Kidney capillary endothelial cell (primary cell): Measurements from ENCODE around the gene SVEP1.
"Not testable (repeated sequence)": the region's sequence is repeated elsewhere in the genome, so short reads cannot be mapped to it uniquely, and the experiment has no call there.

Experiments used
- DNase-seq: peaks from one replicate; pipeline ENCODE4 v3.0.0-alpha.2; 2018; ENCODE audit warnings: low spot score

The SVEP1 gene

DNA sequence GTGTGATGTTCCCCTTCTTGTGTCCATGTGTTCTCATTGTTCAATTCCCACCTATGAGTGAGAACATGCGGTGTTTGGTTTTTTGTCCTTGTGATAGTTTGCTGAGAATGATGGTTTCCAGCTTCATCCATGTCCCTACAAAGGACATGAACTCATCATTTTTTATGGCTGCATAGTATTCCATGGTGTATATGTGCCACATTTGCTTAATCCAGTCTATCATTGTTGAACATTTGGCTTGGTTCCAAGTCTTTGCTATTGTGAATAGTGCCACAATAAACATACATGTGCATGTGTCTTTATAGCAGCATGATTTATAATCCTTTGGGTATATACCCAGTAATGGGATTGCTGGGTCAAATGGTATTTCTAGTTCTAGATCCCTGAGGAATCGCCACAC, 220.5 kb downstream of the SVEP1 start:
- DNase-seq = not testable (repeated sequence)

DNA sequence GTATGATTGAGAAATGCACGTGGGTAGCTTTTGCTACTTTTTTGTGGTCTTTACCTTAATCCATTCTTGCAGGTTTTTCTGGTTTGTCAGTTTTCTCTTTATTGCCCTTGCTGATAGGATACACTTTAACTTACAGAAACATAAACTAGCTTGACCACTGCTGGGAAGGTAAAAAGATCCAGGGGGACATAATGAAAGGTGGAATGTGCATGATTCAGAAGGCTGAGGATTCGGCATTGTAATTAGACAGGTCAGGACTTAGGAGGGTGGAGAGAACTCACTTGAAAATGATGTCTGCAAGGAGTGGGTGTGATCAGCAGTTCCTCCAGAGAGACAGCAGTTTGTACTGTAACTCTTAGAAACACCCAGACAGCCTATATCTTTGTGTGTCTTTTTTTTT, 222.0 kb downstream of the SVEP1 start:
- DNase-seq = no peak

DNA sequence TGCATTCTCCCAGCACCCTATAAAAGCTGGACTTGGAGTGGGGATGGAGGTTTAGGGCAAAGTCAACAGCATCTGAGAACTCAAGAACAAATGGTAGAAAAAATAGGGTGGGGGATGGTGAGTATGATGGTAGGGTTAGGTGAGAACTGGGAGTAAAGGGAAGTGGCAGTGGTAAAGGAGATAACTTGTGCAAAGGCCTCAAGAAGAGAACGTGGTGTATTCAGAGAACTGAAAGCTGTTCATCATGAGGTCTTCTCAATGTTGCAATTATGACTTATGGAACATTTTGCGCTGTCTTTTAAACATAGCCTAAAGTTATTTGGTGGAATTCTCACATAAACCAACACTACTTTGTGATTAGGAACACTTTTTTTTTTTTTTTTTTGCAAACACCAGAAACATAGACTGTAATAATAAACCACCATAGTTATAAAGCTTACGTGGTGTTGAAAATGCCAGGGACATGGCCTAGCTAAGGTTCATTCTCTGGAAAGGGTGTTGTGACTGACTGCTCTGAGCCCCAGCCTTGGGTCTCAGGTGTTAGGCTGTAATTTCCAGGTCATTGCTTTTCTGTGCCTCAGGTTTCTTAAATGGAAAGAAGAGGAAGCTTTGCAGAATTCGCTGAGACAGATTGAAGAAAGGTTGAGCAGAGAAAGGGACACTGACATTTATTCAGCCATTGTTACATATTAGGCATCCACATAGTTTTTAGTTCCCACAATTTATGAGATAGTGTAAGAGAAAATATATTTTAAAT, 222.7 kb downstream of the SVEP1 start:
- DNase-seq = no peak

DNA sequence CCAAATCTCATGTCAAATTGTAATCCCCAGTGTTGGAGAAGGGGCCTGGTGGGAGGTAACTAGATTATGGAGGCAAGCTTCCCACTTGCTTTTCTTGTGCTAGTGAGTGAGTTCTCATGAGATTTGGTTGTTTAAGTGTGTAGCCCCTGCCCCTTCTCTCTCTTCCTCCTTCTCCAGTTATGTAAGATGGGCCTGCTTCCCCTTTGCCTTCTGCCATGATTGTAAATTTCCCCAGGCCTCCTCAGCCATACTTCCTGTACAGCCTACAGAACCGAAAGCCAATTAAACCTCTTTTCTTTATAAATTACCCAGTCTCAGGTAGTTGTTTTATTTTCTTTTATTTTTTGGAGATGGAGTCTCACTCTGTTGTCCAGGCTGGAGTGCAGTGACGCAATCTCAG, 223.6 kb downstream of the SVEP1 start:
- DNase-seq = no peak

DNA sequence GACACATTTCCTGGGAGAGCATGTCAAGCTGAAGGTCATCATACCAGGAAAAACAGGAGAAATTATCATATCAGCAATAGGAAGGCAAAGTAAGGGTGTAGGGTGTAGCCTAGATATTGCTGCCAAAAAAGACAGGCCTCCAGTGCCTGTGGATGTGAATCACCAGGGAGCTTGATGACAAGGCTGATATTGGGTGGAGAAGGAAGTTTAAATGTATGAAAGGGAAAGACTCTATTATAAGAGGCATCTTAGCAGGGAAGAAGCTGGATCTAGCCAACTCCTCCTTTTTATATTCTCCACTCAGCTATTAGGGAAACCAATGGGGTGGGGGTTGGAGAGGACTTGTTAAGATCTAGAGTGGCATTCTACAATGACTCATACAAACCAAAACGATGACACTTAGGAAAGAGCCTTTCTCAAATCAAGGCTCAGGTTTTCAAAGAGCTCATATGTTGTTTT, 228.5 kb downstream of the SVEP1 start:
- no peak for DNase-seq

DNA sequence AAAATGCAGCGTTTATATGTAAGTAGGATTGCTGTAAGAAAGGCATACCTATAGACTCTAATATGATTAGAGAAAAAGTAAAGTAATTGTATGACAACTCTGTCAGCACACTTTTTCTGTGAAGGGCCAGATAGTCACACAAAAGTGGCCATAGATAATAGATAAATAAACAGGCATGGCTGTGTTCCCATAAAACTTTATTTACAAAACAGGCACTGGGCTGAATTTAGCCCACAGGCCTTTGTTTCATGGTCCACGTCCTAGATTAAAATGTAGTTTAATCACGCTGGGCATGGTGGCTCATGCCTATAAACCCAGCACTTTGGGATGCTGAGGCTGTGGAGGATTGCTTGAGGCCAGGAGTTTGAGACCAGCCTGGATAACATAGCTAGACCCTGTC, 233.2 kb downstream of the SVEP1 start:
- DNase-seq = no peak

DNA sequence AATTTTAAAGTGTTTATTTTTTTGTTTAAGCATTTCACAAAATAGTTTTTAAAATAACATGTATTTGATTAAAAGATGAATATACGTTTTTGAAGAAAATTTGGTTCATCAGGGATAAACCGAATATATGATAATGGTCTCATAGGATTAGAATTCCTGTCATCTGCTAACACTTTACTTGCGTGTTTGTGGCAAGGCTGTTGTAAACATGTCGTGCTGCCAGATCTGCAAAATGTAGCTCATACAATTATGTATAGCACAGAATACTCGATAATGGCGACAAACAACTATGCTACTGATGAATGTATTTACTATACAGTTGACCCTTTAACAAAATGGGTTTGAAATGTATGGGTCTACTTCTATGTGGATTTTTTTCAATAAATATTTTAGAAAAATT, 234.7 kb downstream of the SVEP1 start:
- no peak for DNase-seq

DNA sequence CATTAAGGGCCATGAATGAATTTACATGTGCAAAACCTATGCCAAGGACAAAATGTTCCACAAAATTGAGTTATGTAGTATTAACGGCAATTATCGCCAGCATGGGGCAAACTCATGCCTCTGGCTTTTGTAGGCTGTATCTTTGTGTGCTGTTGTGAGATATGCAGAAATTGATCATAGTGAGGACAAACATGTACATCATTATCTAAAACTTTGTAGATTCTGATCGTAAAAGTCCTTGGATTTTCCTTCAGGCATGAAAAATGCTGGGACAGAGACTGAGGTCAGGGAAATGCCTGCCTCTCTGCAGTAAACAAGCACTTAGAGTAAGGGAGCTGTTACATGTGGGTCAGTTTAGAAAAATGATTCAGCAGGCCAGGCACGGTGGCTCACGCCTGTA, 236.0 kb downstream of the SVEP1 start:
- DNase-seq = no peak

DNA sequence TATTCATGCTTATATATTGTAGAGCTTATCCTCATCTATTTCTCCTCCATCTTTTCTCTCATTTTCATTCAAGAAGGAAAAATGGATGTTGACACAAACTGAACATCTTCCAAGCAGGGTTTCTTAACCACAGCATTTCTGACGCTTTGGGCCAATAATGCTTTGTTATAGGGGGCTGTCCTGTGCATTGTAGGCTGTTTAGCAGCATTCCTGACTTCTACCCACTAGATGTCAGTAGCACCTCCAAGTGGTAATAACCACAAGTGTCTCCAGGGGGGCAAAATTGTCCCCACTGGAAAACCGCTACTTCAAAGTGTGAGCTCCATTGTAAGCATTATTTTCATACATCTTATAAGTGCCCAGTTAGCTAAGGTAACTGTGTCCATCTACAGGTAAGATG, 239.2 kb downstream of the SVEP1 start:
- DNase-seq = no peak

DNA sequence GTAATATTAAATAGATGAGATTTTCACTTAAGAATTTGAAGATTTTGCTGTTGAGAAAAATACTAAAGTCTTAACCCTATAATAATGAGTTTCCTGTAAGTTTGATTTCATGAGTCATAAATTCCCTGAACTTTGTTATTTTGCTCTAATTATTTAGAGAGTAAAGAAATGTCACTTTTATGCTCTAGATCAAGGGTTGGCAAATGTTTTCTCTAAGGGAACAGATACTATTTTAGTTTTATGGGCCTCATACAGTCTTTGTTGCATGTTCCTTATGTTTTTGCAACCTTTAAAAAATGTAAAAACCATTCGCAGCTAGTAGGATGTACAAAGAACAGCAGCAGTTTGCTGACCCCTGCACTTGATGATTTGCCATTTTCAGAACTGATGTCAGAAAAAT, 241.4 kb downstream of the SVEP1 start:
- no peak for DNase-seq

DNA sequence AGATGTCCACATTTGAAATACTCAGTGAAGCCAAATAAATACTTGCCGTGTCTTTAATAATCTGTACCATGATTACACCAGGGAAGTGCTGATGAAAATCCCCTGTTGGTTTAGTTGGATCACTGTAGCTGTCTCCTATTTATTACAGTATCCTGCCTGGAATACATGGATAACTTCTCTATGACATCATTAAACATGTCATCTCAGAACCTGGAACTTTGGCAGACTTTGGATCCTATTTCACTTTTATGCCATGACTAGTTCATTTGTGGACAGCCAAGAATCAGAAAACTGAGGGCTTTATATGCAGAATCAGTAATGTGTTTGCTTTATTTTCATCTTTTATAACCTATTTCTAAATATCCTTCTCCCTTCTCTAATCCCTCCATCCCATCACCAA, 241.8 kb downstream of the SVEP1 start, which contains the start of gene TXNDC8:
Gene TXNDC8 (minus strand): TSS at position 137 of the 400 bp plus-strand sequence.
- DNase-seq = no peak

DNA sequence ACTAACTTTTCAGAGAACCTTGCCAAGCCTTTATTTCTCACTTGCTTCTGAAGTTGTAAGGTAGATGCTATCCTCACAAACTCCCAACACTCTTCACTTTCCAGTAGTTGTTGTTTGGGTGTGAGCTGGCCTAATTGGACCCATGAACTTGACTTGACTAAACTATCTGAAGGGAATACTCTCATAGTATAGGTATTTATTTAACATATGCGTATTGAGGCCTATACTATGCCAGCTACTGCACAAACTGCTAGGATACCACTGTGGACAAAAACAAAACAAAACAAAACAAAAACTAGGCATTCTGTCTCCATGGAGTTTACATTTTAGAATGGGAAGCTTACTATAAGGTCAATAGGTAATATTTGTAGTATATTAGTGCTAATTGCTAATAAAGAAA, 243.2 kb downstream of the SVEP1 start:
- DNase-seq = no peak

DNA sequence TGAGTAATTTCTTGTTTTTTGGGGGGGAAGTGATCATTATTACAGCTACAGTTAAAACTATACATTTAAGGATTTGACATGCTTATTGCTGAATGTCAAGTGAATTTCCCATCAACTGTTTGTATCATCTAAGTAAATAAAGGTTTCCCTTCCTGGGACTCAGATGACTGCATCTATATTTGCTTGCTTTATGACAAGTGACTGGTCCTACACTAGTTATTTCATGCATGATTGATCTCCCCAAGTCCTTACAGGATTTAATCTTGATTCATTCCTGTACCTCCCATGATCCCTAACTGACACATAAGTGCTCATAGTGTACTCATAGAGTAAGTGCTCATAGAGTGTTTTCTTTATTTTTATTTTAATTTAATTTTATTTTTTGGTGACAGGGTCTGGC, 244.7 kb downstream of the SVEP1 start:
- DNase-seq = no peak

DNA sequence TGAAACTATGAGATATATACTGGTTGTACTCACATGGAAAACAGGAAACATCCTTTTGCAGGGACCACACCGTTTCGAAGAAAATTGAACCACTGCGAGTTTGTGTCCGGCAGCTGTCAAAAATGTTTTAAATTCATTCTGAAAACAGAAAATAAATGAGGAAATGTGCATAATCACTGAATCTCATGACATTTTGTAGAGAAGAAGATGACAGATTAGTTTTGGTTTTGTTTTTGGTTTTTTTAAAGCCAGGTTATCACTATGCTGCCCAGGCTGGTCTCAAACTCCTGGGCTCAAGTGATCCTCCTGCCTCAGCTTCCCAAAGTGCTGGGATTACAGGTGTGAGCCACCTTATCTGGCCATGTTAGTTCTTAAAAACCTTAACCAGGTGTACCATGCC, 245.4 kb downstream of the SVEP1 start:
- no peak for DNase-seq

DNA sequence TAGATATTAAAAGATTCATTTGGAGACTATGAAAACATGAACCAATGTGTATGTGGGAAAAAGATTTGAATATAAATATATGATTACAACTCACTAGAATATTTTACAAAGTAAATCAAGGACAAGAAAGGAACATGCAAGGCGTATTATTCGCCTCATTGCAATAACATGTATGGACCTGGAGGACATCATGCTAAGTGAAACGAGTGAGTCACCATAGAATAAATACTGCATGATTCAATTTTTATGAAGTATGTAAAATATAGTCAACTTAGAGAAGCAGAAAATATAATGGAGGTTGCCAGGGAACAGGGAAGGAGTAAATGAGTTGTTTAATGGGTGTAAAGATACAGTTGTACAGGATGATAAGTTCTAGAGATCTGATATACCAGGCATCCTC, 246.8 kb downstream of the SVEP1 start:
- DNase-seq = no peak

DNA sequence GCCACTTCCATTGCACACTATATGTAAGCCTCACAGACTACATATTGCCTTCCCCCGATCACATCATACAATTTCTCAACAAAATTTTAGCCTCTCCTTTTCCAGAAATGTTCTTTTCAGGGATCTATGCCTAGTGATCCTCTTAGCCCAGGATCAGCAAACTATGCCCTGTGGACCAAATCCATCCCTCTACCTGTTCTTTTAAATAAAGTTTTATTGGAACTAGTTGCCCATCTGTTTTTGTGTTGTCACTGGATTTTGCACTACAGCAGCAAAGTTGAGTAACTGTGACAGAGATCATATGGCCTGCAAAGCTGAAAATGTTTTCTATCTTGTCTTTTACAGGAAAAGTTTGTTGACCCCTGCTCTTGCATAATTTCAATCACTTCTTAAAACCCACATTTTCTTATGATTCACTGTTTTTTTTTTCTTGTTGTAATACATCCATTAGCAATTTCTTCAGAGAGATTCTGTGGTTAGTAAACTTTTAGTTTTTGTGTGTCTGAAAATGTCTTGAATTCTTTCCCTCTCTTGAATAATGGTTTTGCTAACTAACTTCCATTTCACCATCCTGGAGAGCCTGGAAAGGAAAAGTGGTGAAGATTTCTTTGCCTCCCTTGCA, 248.9 kb downstream of the SVEP1 start:
- no peak for DNase-seq

DNA sequence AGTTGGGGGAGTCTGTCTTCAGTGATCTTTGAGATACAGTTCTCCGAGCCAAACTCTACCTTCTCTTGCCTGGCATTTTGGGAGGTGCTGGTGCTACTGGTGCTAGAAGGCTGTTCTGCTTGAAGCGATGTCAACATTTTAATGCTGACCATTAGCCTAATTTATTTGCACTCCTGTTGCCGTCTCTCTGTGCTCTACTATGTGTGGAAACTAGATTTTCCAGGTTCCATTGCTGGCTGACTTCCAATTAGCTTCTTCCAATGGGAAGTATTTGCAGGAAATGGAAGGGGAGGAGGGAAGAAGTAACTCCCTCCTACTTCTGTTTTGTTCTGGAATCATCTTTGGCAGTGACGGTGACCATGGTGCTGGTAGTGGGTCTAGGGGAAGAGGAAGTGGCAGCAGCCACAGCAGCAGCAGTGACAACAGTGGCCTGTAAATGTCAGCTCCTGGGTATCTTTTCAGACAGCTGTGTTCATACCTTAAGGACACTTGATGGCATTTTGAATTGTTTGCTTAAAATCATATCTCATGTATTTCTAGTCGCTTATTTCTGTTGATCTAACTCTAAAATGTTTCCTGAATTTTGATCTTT, 249.8 kb downstream of the SVEP1 start:
- DNase-seq = no peak

DNA sequence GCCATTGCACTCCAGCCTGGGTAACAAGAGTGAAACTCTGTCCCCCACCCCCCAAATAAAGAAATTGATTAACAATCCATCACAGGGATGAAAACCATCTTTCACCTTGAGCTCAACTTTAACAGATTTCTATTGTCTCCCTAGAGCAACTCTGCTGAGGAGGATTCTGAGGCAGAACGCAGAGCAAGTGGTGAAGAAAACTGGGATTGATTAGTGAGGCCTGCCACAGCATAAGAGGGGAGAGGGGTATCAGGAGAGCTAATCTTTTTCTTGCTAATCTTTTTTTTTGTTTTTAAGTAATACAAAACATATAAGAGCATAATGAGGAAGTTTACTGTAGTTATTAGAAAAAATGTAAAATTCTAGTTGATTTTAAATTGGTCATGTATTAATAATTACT, 250.8 kb downstream of the SVEP1 start:
- DNase-seq = no peak

DNA sequence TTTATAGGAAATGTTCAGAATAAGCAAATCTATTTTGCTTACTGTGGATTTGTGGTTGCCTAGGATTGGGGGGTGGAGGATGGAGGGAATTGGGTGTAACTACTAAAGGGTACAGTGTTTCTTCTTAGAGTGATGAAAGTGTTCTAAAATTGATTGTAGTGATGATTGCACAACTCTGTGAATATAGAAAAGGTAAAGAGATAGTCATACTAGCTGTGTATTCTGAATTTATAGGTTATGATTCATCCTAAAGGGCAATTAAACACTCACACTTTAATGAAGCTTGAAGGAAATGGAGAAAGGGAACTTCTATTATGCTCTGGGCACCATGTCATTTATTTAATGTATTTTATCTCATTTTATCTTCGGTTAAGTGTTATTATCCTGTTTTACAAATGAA, 251.8 kb downstream of the SVEP1 start:
- no peak for DNase-seq

DNA sequence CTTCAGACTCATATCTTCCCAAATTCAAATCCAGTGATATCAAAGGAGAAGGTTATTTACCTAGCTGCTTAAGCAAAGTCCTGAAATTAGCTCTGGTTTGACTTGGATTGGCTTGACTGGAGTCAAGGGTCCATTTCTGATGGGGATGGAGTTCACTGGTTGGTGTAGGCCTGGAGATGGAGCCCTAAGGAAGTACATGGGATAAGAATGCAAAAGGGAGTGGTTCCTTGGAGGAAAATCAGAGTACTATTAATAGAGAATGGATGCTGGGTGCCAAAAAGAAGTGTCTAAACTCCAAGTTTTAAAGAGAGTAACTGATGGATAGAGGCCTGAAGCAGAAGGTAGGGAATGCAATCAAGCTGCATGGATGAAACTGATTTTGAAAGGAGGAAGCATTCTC, 255.7 kb downstream of the SVEP1 start:
- DNase-seq = no peak

DNA sequence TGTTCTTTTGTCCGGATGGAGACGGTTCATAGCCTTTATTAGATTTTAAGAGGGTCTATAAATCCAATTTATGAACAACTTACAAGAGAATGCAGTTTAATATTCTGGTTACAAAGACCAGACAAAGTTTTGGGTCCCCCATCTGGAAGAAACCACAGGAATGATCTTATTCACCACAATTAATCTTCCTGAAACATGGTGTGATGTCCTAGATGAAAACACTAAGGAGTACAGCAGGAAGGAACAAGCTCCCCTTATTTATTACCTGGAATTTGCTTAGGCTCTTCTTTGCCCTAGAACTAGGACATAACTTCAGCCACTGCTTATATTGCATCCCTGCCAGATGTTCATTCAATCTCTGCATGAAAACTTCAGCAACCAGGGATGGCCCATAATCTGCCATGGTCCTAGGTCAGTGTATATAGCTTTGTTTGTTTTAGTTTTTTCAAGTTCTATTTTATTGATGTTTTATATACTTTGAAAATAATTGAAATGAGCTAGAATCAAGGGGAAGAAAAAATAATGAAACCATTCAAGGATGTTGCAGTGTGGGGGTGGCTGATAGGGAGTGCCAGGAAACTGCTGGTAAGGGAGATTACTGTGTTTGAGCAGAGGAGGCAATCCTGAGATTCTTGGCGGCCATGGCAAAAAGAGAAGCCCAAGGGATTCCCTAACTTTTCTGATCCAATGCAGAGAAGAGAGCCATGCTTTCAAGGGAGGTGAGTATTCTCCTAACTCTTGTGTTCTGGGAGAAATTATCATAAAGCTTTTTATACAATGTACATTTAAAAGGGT, 258.7 kb downstream of the SVEP1 start:
- no peak for DNase-seq

DNA sequence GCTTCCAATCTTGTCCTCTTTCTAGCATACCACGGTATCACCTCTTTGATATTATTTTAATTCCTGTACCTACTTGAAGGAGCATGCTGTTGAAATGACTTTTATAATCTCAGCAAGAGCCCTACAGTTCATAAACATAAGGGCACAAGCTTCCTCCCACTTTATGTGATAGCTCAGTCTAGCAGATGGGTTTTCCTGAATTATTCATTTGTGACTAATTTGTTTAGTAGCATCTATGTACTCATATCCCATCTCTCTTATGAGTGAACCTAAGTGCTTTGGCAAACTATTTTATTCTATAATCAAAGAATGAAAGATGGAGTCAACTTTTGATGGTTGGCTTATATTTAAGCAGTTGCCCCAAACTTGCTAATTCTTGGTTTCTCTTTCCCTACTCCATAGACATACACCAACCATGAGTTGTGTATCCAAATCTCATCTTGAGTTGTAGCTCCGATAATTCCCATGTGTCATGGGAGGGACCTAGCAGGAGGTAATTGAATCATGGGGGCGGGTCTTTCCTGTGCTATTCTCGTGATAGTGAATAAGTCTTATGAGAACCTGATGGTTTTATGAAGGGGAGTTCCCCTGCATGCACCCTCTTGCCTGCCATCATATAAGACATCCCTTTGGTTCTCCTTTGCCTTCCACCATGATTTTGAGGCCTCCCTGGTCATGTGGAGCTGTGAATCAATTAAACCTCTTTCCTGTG, 259.6 kb downstream of the SVEP1 start:
- no peak for DNase-seq
